Measurements from ENCODE around the gene HAGHL. TPM values are rescaled to one million over a fixed set of nuclear protein-coding genes. Genes with fewer than 3 reads are reported as not detected.

HAGHL gene
- total and polyA plus RNA-seq, 4 donors = 0.25 to 1.1 (median 0.49) TPM

- TF ChIP-seq TAF1 (conservative IDR thresholded peaks at IDR 0.05) = no peak
- no peak for TF ChIP-seq HNF4A (conservative IDR thresholded peaks at IDR 0.05)
- TF ChIP-seq, protein P1, sequence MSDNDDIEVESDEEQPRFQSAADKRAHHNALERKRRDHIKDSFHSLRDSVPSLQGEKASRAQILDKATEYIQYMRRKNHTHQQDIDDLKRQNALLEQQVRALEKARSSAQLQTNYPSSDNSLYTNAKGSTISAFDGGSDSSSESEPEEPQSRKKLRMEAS (IDR thresholded peaks at IDR 0.05) = no peak
- no peak for TF ChIP-seq NR2F2 (IDR thresholded peaks at IDR 0.05)
- TF ChIP-seq, protein P2, sequence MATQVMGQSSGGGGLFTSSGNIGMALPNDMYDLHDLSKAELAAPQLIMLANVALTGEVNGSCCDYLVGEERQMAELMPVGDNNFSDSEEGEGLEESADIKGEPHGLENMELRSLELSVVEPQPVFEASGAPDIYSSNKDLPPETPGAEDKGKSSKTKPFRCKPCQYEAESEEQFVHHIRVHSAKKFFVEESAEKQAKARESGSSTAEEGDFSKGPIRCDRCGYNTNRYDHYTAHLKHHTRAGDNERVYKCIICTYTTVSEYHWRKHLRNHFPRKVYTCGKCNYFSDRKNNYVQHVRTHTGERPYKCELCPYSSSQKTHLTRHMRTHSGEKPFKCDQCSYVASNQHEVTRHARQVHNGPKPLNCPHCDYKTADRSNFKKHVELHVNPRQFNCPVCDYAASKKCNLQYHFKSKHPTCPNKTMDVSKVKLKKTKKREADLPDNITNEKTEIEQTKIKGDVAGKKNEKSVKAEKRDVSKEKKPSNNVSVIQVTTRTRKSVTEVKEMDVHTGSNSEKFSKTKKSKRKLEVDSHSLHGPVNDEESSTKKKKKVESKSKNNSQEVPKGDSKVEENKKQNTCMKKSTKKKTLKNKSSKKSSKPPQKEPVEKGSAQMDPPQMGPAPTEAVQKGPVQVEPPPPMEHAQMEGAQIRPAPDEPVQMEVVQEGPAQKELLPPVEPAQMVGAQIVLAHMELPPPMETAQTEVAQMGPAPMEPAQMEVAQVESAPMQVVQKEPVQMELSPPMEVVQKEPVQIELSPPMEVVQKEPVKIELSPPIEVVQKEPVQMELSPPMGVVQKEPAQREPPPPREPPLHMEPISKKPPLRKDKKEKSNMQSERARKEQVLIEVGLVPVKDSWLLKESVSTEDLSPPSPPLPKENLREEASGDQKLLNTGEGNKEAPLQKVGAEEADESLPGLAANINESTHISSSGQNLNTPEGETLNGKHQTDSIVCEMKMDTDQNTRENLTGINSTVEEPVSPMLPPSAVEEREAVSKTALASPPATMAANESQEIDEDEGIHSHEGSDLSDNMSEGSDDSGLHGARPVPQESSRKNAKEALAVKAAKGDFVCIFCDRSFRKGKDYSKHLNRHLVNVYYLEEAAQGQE (IDR thresholded peaks at IDR 0.05) = no peak
- TF ChIP-seq, protein P3, sequence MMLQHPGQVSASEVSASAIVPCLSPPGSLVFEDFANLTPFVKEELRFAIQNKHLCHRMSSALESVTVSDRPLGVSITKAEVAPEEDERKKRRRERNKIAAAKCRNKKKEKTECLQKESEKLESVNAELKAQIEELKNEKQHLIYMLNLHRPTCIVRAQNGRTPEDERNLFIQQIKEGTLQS (IDR thresholded peaks at IDR 0.05) = no peak
- no peak for TF ChIP-seq RAD21 (IDR thresholded peaks at IDR 0.05)
- no peak for TF ChIP-seq FOXA2 (IDR thresholded peaks at IDR 0.05)
- TF ChIP-seq, protein P4, sequence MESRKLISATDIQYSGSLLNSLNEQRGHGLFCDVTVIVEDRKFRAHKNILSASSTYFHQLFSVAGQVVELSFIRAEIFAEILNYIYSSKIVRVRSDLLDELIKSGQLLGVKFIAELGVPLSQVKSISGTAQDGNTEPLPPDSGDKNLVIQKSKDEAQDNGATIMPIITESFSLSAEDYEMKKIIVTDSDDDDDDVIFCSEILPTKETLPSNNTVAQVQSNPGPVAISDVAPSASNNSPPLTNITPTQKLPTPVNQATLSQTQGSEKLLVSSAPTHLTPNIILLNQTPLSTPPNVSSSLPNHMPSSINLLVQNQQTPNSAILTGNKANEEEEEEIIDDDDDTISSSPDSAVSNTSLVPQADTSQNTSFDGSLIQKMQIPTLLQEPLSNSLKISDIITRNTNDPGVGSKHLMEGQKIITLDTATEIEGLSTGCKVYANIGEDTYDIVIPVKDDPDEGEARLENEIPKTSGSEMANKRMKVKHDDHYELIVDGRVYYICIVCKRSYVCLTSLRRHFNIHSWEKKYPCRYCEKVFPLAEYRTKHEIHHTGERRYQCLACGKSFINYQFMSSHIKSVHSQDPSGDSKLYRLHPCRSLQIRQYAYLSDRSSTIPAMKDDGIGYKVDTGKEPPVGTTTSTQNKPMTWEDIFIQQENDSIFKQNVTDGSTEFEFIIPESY (IDR thresholded peaks at IDR 0.05) = no peak
- no peak for TF ChIP-seq CTCF (IDR thresholded peaks at IDR 0.05; ENCODE audit: low read depth, low read length, missing input control)
- TF ChIP-seq FOXA1 (IDR thresholded peaks at IDR 0.05) = no peak
- no peak for TF ChIP-seq EGR1 (IDR thresholded peaks at IDR 0.05; ENCODE audit: low read depth in 2 of 2)
- no peak for TF ChIP-seq YY1 (IDR thresholded peaks at IDR 0.05)
- TF ChIP-seq GABPA (IDR thresholded peaks at IDR 0.05 in 1 of 2, conservative IDR thresholded peaks at IDR 0.05 in 1 of 2) = no peak
- no peak for TF ChIP-seq HNF4G (IDR thresholded peaks at IDR 0.05)
- no peaks in the 10 kb centered on the region for H3K4me1 ChIP-seq (ENCODE audit: control insufficient read depth in 4 of 4, insufficient read depth in 4 of 4, low read length in 3 of 4)
- DNase-seq (ENCODE audit: low spot score) = no peak
- H3K4me3 ChIP-seq (ENCODE audit: low read depth in 1 of 3, low read length in 3 of 3) = no peak overlapping the region
- H3K36me3 ChIP-seq (ENCODE audit: control insufficient read depth in 4 of 4, insufficient read depth in 3 of 4, low read depth in 1 of 4, low read length in 3 of 4) = no peaks in the 10 kb centered on the region
- H3K27me3 ChIP-seq (ENCODE audit: control insufficient read depth in 4 of 4, insufficient read depth in 4 of 4, low read length in 3 of 4) = no peaks in the 10 kb centered on the region
- no peak overlapping the region for H3K9ac ChIP-seq (ENCODE audit: low read depth in 1 of 2, low read length in 2 of 2)
- WGBS = 77% methylated on average over 6 of the region's 6 CpGs
- no peak overlapping the region for H3K27ac ChIP-seq (ENCODE audit: low read depth in 1 of 2, low read length in 2 of 2)
- H3K9me3 ChIP-seq (ENCODE audit: control insufficient read depth in 4 of 4, low read length in 3 of 4) = no peaks in the 10 kb centered on the region
These were observed 22.1 kb downstream of the HAGHL start for GRCh38 chr16:749010-749409.

DNA sequence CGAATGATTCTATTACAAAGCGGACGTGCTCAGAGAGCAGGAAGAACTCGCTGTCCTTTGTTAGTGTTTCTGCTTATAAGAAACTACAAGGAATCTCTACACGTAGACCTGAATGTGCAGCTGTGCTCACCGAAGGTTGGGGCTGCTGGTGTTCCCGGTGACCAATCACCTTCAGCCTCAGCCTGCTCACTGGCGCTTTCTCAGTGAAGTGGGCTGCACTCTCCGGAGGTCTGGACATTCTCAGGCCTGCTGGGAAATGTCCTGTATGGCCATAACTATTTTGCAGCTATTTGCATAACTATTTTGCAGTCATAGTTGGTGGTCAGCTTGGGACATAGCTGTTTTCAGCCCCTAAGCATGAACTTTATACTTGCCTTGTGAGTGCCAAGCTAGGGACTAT is 23.6 kb downstream of the HAGHL start:
- TF ChIP-seq YY1 (IDR thresholded peaks at IDR 0.05) (no peak), RXRA (IDR thresholded peaks at IDR 0.05) (no peak), EGR1 (IDR thresholded peaks at IDR 0.05; ENCODE audit: low read depth in 2 of 2) (no peak)
- TF ChIP-seq, protein P1 (IDR thresholded peaks at IDR 0.05) = no peak
- TF ChIP-seq, protein P3 (IDR thresholded peaks at IDR 0.05) = no peak
- no peaks in the 10 kb centered on the region for H3K4me1 ChIP-seq (ENCODE audit: control insufficient read depth in 4 of 4, insufficient read depth in 4 of 4, low read length in 3 of 4)
- WGBS = 66% methylated on average over 9 of the region's 9 CpGs
- H3K27ac ChIP-seq (ENCODE audit: low read depth in 1 of 2, low read length in 2 of 2) = no peak overlapping the region
- no peak overlapping the region for H3K9ac ChIP-seq (ENCODE audit: low read depth in 1 of 2, low read length in 2 of 2)
- H3K9me3 ChIP-seq (ENCODE audit: control insufficient read depth in 4 of 4, low read length in 3 of 4) = no peaks in the 10 kb centered on the region
- no peak overlapping the region for H3K4me3 ChIP-seq (ENCODE audit: low read depth in 1 of 3, low read length in 3 of 3)
- H3K27me3 ChIP-seq (ENCODE audit: control insufficient read depth in 4 of 4, insufficient read depth in 4 of 4, low read length in 3 of 4) = no peaks in the 10 kb centered on the region
- no peaks in the 10 kb centered on the region for H3K36me3 ChIP-seq (ENCODE audit: control insufficient read depth in 4 of 4, insufficient read depth in 3 of 4, low read depth in 1 of 4, low read length in 3 of 4)
- no peak for DNase-seq (ENCODE audit: low spot score)

All from liver (tissue), 9 donors.